ENCODE data around the gene GRIA3. TPM values are rescaled to one million over a fixed set of nuclear protein-coding genes. Genes with fewer than 3 reads are reported as not detected.

Gene GRIA3
- total RNA-seq, 1 donor from 2014 or later: 3.7 TPM

GRCh38 chrX:123217728-123218127 lies 33.6 kb downstream of the GRIA3 start:
- Histone ChIP-seq H3K36me3 (no peaks in the 10 kb centered on the region), H3K4me1 (peaks cover 20% of the 10 kb centered on the region), H3K9me3 (replicated peaks) (no peaks in the 10 kb centered on the region), H3K27me3 (ENCODE audit: low read depth) (no peaks in the 10 kb centered on the region), H3K27ac (replicated peaks) (peak overlapping the region; percentile 63), H3K4me3 (no peak overlapping the region)
- intact Hi-C loops (cut with micrococcal nuclease): no loop called here
- TF ChIP-seq CTCF (IDR thresholded peaks at IDR 0.05; ENCODE audit: borderline replicate concordance): no peak
- DNase-seq: no peak

- no peak overlapping the region for H3K4me3 ChIP-seq
- peaks cover 20% of the 10 kb centered on the region for H3K4me1 ChIP-seq
- no peaks in the 10 kb centered on the region for H3K36me3 ChIP-seq
- H3K9me3 ChIP-seq (replicated peaks): no peaks in the 10 kb centered on the region
- peak; percentile 29 for DNase-seq
- no peaks in the 10 kb centered on the region for H3K27me3 ChIP-seq (ENCODE audit: low read depth)
- no peak for TF ChIP-seq CTCF (IDR thresholded peaks at IDR 0.05; ENCODE audit: borderline replicate concordance)
- intact Hi-C loops (cut with micrococcal nuclease): no loop called here
- H3K27ac ChIP-seq (replicated peaks): peak overlapping the region; percentile 62
Observed at GRCh38 chrX:123219916-123220315, 35.8 kb downstream of the GRIA3 start.

GRCh38 chrX:123222920-123223319 lies 38.8 kb downstream of the GRIA3 start:
- H3K27ac ChIP-seq (replicated peaks): no peak overlapping the region
- TF ChIP-seq CTCF (IDR thresholded peaks at IDR 0.05; ENCODE audit: borderline replicate concordance): no peak
- DNase-seq: no peak

GRCh38 chrX:123223409-123223808 lies 39.3 kb downstream of the GRIA3 start:
- no peaks in the 10 kb centered on the region for H3K27me3 ChIP-seq (ENCODE audit: low read depth)
- no peaks in the 10 kb centered on the region for H3K36me3 ChIP-seq
- H3K27ac ChIP-seq (replicated peaks): no peak overlapping the region
- H3K4me3 ChIP-seq: no peak overlapping the region
- H3K9me3 ChIP-seq (replicated peaks): no peaks in the 10 kb centered on the region
- DNase-seq: no peak
- TF ChIP-seq CTCF (IDR thresholded peaks at IDR 0.05; ENCODE audit: borderline replicate concordance): no peak
- peaks cover 9% of the 10 kb centered on the region for H3K4me1 ChIP-seq
- intact Hi-C loops (cut with micrococcal nuclease): no loop called here

More at GRCh38 chrX:123222920-123223319, 38.8 kb downstream of the GRIA3 start:
- intact Hi-C loops (cut with micrococcal nuclease): no loop called here
- Histone ChIP-seq H3K36me3 (no peaks in the 10 kb centered on the region), H3K4me1 (peaks cover 9% of the 10 kb centered on the region), H3K4me3 (no peak overlapping the region), H3K27me3 (ENCODE audit: low read depth) (no peaks in the 10 kb centered on the region), H3K9me3 (replicated peaks) (no peaks in the 10 kb centered on the region)

- no peaks in the 10 kb centered on the region for H3K9me3 ChIP-seq (replicated peaks)
- no peak for DNase-seq
- H3K36me3 ChIP-seq: no peaks in the 10 kb centered on the region
- intact Hi-C loops (cut with micrococcal nuclease): no loop called here
- peaks cover 7% of the 10 kb centered on the region for H3K4me1 ChIP-seq
- H3K27me3 ChIP-seq (ENCODE audit: low read depth): no peaks in the 10 kb centered on the region
- no peak for TF ChIP-seq CTCF (IDR thresholded peaks at IDR 0.05; ENCODE audit: borderline replicate concordance)
- no peak overlapping the region for H3K4me3 ChIP-seq
- H3K27ac ChIP-seq (replicated peaks): no peak overlapping the region
Observed at GRCh38 chrX:123223859-123224258, 39.8 kb downstream of the GRIA3 start.

GRCh38 chrX:123230798-123231197 lies 46.7 kb downstream of the GRIA3 start:
- no peaks in the 10 kb centered on the region for H3K27me3 ChIP-seq (ENCODE audit: low read depth)
- no peak overlapping the region for H3K27ac ChIP-seq (replicated peaks)
- H3K4me3 ChIP-seq: no peak overlapping the region
- H3K9me3 ChIP-seq (replicated peaks): no peaks in the 10 kb centered on the region
- DNase-seq: no peak
- TF ChIP-seq CTCF (IDR thresholded peaks at IDR 0.05; ENCODE audit: borderline replicate concordance): no peak
- no peaks in the 10 kb centered on the region for H3K4me1 ChIP-seq
- H3K36me3 ChIP-seq: no peaks in the 10 kb centered on the region
- intact Hi-C loops (cut with micrococcal nuclease): no loop called here
